GM12873 (cell line): ENCODE measurements around the gene ENAH.

Experiments
- CTCF ChIP-seq: IDR thresholded peaks from 2 replicates; pipeline ENCODE4 v1.5.1; 2012; ENCODE audit warnings: low read depth, mild to moderate bottlenecking, moderate library complexity, low read length, control low read depth; ENCODE audit not compliant: insufficient read depth; ENCODE audit errors: missing control alignments

ENAH gene

GRCh38 chr1:225602590-225603206 lies 50.2 kb downstream of the ENAH start:
- no peak for TF ChIP-seq CTCF

- no peak for TF ChIP-seq CTCF
Measured at GRCh38 chr1:225601902-225602589, 50.9 kb downstream of the ENAH start.

- TF ChIP-seq CTCF: no peak
Measured at GRCh38 chr1:225598847-225599246, 54.1 kb downstream of the ENAH start.

GRCh38 chr1:225597926-225598575 lies 54.9 kb downstream of the ENAH start:
- no peak for TF ChIP-seq CTCF

- no peak for TF ChIP-seq CTCF
Measured at GRCh38 chr1:225596736-225597135, 56.2 kb downstream of the ENAH start.

- TF ChIP-seq CTCF: no peak
Measured at GRCh38 chr1:225595974-225596551, 56.9 kb downstream of the ENAH start.

GRCh38 chr1:225595452-225595851 lies 57.5 kb downstream of the ENAH start:
- TF ChIP-seq CTCF: no peak
